Astrocyte (in vitro differentiated cells and primary cell): Measurements from ENCODE around the gene MFN2. TPM values are rescaled to one million over a fixed set of nuclear protein-coding genes. Genes with fewer than 3 reads are reported as not detected.

Source experiments
- DNase-seq: peaks from one replicate; pipeline ENCODE4 v3.0.0-alpha.2; 2010; ENCODE audit warnings: low read depth
- FAIRE-seq: peaks from 2 replicates; lab custom pipeline; 2011; peaks lifted over from hg19 to GRCh38; lab: Jason Lieb, UNC
- H2AFZ ChIP-seq: 2 replicates; pipeline ENCODE4 v1.6.0; 2012; ENCODE audit warnings: low read depth, low read length, inconsistent platforms
- H3K27ac ChIP-seq: 2 replicates; pipeline ENCODE4 v1.5.1; 2011; ENCODE audit warnings: low read depth, low read length, inconsistent platforms
- H3K27me3 ChIP-seq: 2 replicates; pipeline ENCODE4 v1.6.0; 2011; ENCODE audit warnings: low read length, inconsistent platforms; ENCODE audit not compliant: insufficient read depth
- H3K36me3 ChIP-seq: 2 replicates; pipeline ENCODE4 v1.5.1; 2011; ENCODE audit warnings: low read length, inconsistent platforms; ENCODE audit not compliant: insufficient read depth
- H3K4me1 ChIP-seq: 2 replicates; pipeline ENCODE4 v1.5.1; 2011; ENCODE audit warnings: low read length, inconsistent platforms; ENCODE audit not compliant: insufficient read depth
- H3K4me2 ChIP-seq: 2 replicates; pipeline ENCODE4 v1.6.0; 2012; ENCODE audit warnings: low read length, inconsistent platforms
- H3K4me3 ChIP-seq: 2 replicates; pipeline ENCODE4 v1.5.1; 2011; ENCODE audit warnings: low read depth, mild to moderate bottlenecking, low read length, inconsistent platforms; ENCODE audit not compliant: insufficient read depth
- H3K79me2 ChIP-seq: 2 replicates; pipeline ENCODE4 v1.6.0; 2012; ENCODE audit warnings: mild to moderate bottlenecking, low read length, inconsistent platforms; ENCODE audit not compliant: insufficient read depth
- H3K9ac ChIP-seq: 2 replicates; pipeline ENCODE4 v1.6.0; 2012; ENCODE audit warnings: mild to moderate bottlenecking, low read length, inconsistent platforms
- H3K9me3 ChIP-seq: 2 replicates; pipeline ENCODE4 v1.5.1; 2012; ENCODE audit warnings: low read depth, mild to moderate bottlenecking, low read length, inconsistent platforms; ENCODE audit not compliant: insufficient read depth
- H4K20me1 ChIP-seq: 2 replicates; pipeline ENCODE4 v1.6.0; 2012; ENCODE audit warnings: low read length, inconsistent platforms; ENCODE audit not compliant: insufficient read depth
- H3K27ac Mint-ChIP-seq: one replicate; pipeline ENCODE4 v1.8.0; 2021; ENCODE audit warnings: mild to moderate bottlenecking, mixed read lengths; ENCODE audit not compliant: unreplicated experiment
- H3K27me3 Mint-ChIP-seq: one replicate; pipeline ENCODE4 v1.8.0; 2021; ENCODE audit warnings: low read depth, mixed read lengths; ENCODE audit not compliant: unreplicated experiment
- H3K36me3 Mint-ChIP-seq: one replicate; pipeline ENCODE4 v1.8.0; 2021; ENCODE audit warnings: low read depth, mixed read lengths; ENCODE audit not compliant: unreplicated experiment
- H3K4me1 Mint-ChIP-seq: one replicate; pipeline ENCODE4 v1.8.0; 2021; ENCODE audit warnings: low read depth, mixed read lengths; ENCODE audit not compliant: unreplicated experiment
- H3K4me3 Mint-ChIP-seq: one replicate; pipeline ENCODE4 v1.8.0; 2021; ENCODE audit warnings: mild to moderate bottlenecking, moderate library complexity, mixed read lengths; ENCODE audit not compliant: unreplicated experiment
- H3K9me3 Mint-ChIP-seq: one replicate; pipeline ENCODE4 v1.8.0; 2021; ENCODE audit warnings: mild to moderate bottlenecking, mixed read lengths; ENCODE audit not compliant: unreplicated experiment
- CTCF ChIP-seq: IDR thresholded peaks from 2 replicates; pipeline ENCODE4 v1.5.1; 2011; ENCODE audit warnings: low read depth, mild to moderate bottlenecking, inconsistent platforms, low read length, moderate library complexity; ENCODE audit not compliant: insufficient read depth
- EZH2 ChIP-seq: IDR thresholded peaks from 2 replicates; pipeline ENCODE4 v1.6.1; 2012; ENCODE audit warnings: mild to moderate bottlenecking, low read length, inconsistent platforms; ENCODE audit not compliant: insufficient read depth
- total RNA-seq: library from RNA; stranded (reverse); gene quantifications from 2 replicates; pipeline ENCODE4 v1.2.1, GENCODE V29; 2021

MFN2 gene
- total RNA-seq, 1 donor from 2014 or later, result 75.5 TPM

DNA sequence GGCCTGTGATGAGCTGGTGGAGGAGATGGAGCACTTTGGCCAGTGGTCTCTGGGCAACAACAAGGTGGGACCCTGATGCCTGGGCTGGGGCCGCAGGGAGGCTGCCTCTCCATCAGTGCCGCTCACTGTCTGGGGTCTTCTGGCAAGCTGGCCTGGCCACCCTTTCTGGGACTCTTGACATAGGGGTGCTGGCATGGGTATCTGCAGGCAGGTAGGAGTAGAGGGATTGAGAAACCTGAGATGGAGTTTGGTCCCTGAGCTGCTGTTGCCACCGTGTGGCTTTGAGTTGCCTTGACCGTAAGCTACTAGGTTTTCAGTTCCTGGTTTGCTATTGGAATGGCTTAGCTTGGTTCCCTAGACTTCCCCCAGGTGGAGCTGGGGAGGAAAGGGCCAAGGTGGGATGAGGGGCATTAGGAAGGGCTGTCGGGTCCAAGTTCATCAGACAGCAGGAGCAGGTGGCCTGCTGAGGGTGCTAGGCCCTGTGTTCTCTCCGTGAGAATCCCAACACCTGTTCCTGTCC, 13.2 kb upstream of the MFN2 start:
- peak; percentile 13 for TF ChIP-seq CTCF
- no peak for TF ChIP-seq EZH2
- Mint-ChIP-seq H3K27ac (no peak overlapping the region), H3K9me3 (no peaks in the 10 kb centered on the region), H3K36me3 (peaks cover 15% of the 10 kb centered on the region), H3K4me1 (no peaks in the 10 kb centered on the region), H3K4me3 (no peak overlapping the region), H3K27me3 (no peaks in the 10 kb centered on the region)
- H4K20me1 ChIP-seq, result peaks cover 28% of the 10 kb centered on the region
- no peak for DNase-seq
- H3K9me3 ChIP-seq, result no peaks in the 10 kb centered on the region
- H3K9ac ChIP-seq, result no peak overlapping the region
- no peaks in the 10 kb centered on the region for H3K79me2 ChIP-seq
- no peak overlapping the region for H3K4me3 ChIP-seq
- H3K4me1 ChIP-seq, result no peaks in the 10 kb centered on the region
- H3K36me3 ChIP-seq, result peaks cover 30% of the 10 kb centered on the region
- H3K27ac ChIP-seq, result no peak overlapping the region
- H3K4me2 ChIP-seq, result no peak overlapping the region
- H2AFZ ChIP-seq, result no peak overlapping the region
- no peak for FAIRE-seq
- no peaks in the 10 kb centered on the region for H3K27me3 ChIP-seq

GRCh38 chr1:11970441-11971185, 9.6 kb upstream of the MFN2 start:
- Histone ChIP-seq H3K4me2 (no peak overlapping the region), H2AFZ (no peak overlapping the region), H4K20me1 (peaks cover 19% of the 10 kb centered on the region), H3K27me3 (no peaks in the 10 kb centered on the region), H3K79me2 (no peaks in the 10 kb centered on the region), H3K4me3 (no peak overlapping the region), H3K4me1 (no peaks in the 10 kb centered on the region), H3K27ac (no peak overlapping the region), H3K36me3 (peaks cover 27% of the 10 kb centered on the region), H3K9ac (no peak overlapping the region), H3K9me3 (no peaks in the 10 kb centered on the region)
- Mint-ChIP-seq H3K4me3 (no peak overlapping the region), H3K4me1 (no peaks in the 10 kb centered on the region), H3K36me3 (peaks cover 26% of the 10 kb centered on the region), H3K9me3 (no peaks in the 10 kb centered on the region), H3K27me3 (no peaks in the 10 kb centered on the region), H3K27ac (no peak overlapping the region)
- DNase-seq (no peak), FAIRE-seq (no peak)
- TF ChIP-seq CTCF, result no peak
- no peak for TF ChIP-seq EZH2

DNA sequence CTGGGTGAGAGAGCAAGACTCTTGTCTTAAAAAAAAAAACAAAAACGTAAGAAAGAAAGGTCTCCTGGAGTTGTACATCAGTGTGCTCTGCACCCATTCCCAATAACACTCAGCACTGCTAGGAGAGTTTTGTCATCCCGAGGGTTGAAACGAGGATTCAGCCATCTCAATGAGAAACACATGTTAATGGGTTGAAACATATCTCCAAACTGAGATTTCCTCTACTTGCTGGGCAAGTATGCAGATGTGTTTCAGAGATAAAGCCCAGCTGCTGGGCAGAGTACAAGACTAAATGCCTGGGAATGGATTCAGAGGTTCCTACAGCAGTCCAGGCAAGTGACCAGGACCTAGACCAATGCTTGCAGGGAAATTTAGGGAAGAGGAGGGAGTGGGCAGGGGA, 2.6 kb upstream of the MFN2 start:
- Histone ChIP-seq H3K4me3 (no peak overlapping the region), H2AFZ (no peak overlapping the region), H3K79me2 (peaks cover 23% of the 10 kb centered on the region), H3K27me3 (no peaks in the 10 kb centered on the region), H3K36me3 (peaks cover 10% of the 10 kb centered on the region), H3K27ac (no peak overlapping the region), H3K4me1 (peaks cover 14% of the 10 kb centered on the region), H3K4me2 (no peak overlapping the region), H3K9me3 (no peaks in the 10 kb centered on the region), H4K20me1 (peaks cover 13% of the 10 kb centered on the region), H3K9ac (no peak overlapping the region)
- H3K36me3 Mint-ChIP-seq, result peaks cover 11% of the 10 kb centered on the region
- DNase-seq, result no peak
- no peak for TF ChIP-seq EZH2
- no peak for TF ChIP-seq CTCF
- FAIRE-seq, result no peak
- H3K27me3 Mint-ChIP-seq, result no peaks in the 10 kb centered on the region
- H3K4me1 Mint-ChIP-seq, result peaks cover 14% of the 10 kb centered on the region
- H3K27ac Mint-ChIP-seq, result no peak overlapping the region
- H3K9me3 Mint-ChIP-seq, result no peaks in the 10 kb centered on the region
- H3K4me3 Mint-ChIP-seq, result no peak overlapping the region
